NCI-H2029 treated with DMSO at 0.1 percent for 48 hours (cell line): Measurements from ENCODE around the gene ITGA4.

ENCODE experiments used
- DNase-seq: peaks from one replicate; lab custom pipeline; 2025; lab: John Stamatoyannopoulos, UW

ITGA4 gene

GRCh38 chr2:181575024-181575649 is 118.0 kb downstream of the ITGA4 start:
- no peak for DNase-seq

- no peak for DNase-seq
These were observed 118.5 kb downstream of the ITGA4 start for GRCh38 chr2:181575650-181576025.

DNA sequence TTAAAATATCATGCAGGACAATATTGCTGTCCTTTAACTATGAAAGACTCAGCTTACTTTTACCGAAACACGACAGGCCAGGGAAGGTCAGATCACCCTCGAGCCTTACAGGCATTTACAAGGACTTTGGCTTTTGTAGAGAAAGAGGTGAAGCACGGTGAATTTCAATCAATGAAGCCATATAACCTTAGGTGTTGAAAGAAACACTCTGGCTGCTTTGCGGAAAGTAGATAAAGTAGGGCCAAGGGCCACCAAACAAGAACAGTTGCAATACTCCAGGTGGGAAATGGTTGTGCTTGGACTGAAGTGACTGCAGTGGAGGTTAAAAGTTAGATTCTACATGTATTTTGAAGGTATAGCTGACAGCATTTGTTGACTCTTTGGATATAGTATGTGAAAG is 119.2 kb downstream of the ITGA4 start:
- DNase-seq: no peak

- DNase-seq: no peak
These were observed 121.6 kb downstream of the ITGA4 start for GRCh38 chr2:181578829-181579228.

DNA sequence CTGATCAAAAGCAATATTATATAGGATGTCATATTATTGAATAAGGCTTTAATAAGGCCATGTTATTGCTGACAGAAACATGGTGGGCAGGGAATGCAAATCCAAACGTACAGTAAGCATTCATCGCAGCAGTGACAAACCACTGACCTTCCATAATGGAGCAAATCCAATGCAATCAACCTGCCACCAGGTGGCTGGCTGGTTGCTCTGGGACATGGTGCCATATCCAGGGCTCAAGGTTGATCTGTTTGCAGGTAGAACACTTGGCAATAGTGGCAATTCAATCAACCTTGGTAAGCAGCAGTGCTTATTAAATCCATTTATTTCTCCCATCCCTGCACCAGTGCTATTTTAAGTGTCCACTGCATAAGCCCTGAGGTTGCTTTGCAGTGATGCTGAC is 124.3 kb downstream of the ITGA4 start:
- DNase-seq: no peak

DNA sequence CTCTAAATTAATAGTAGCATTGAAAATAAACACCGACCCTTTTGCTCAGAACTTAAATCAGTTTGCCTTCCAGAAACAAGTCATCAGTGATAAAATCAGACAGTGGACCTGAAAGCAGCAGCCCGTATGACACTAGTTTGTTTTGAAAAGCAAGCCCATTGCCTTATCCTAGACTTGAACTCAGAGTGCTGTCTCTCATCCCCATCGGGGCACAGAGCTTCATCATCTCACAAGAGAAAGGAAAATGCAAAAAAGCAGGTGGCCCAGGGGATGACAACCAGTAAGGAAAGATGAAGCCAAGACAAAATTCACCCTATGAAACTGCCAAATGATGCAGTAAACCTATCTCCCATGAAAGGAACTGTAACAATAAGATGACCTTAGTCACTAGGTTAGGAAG is 128.5 kb downstream of the ITGA4 start:
- no peak for DNase-seq
